Type B pancreatic cell (in vitro differentiated cells): ENCODE results near the gene POLD3. TPM values are rescaled to one million over a fixed set of nuclear protein-coding genes. Genes with fewer than 3 reads are reported as not detected.
"Not testable (repeated sequence)": the region's sequence is repeated elsewhere in the genome, so short reads cannot be mapped to it uniquely, and the experiment has no call there.

Source experiments
- DNase-seq: peaks from one replicate; pipeline ENCODE4 v3.0.0; 2021; ENCODE audit warnings: mixed read lengths; ENCODE audit not compliant: unreplicated experiment; ENCODE audit errors: extremely low spot score
- H3K27ac Mint-ChIP-seq: 2 replicates; pipeline ENCODE4 v1.8.0; 2021; ENCODE audit warnings: mild to moderate bottlenecking, mixed read lengths
- H3K27me3 Mint-ChIP-seq: 2 replicates; pipeline ENCODE4 v1.8.0; 2021; ENCODE audit warnings: mixed read lengths
- H3K36me3 Mint-ChIP-seq: 2 replicates; pipeline ENCODE4 v1.8.0; 2021; ENCODE audit warnings: mixed read lengths
- H3K4me1 Mint-ChIP-seq: one replicate; pipeline ENCODE4 v1.8.0; 2021; ENCODE audit warnings: mixed read lengths; ENCODE audit not compliant: unreplicated experiment
- H3K4me3 Mint-ChIP-seq: 2 replicates; pipeline ENCODE4 v1.8.0; 2021; ENCODE audit warnings: mild to moderate bottlenecking, mixed read lengths
- H3K9me3 Mint-ChIP-seq: 2 replicates; pipeline ENCODE4 v1.8.0; 2021; ENCODE audit warnings: mixed read lengths
- total RNA-seq: library from RNA; stranded (reverse); gene quantifications from 2 replicates; pipeline ENCODE4 v1.2.1, GENCODE V29; 2021; ENCODE audit warnings: low replicate concordance
- TF ChIP-seq, protein P1 (sequence below): fragments of 200-600 bp; sonication (generic); conservative IDR thresholded peaks from 2 replicates; pipeline ENCODE4 v1.5.0; 2021; ENCODE audit warnings: antibody characterized with exemption, mild to moderate bottlenecking

The POLD3 gene
- total RNA-seq, 1 donor from 2014 or later: 32.9 TPM

DNA sequence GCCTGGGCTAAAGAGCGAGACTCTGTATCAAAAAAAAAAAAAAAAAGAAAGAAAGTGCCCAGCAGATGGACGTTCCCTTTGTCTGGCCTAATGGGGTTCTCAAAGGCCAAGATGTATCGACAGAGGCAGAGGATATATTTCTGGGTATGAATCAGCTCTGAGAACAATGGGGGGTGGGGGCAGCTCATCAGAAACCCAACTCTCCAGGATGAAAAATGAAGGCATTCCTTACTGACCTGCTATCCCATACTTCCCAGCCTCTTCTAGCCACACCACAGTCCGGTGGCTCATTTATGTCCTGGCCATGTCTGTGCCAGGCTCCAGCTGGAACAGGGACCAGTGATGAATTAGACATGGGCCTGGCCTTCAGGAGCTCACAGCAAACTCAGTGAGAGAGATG lies 15.2 kb upstream of the POLD3 start:
- TF ChIP-seq, protein P1, sequence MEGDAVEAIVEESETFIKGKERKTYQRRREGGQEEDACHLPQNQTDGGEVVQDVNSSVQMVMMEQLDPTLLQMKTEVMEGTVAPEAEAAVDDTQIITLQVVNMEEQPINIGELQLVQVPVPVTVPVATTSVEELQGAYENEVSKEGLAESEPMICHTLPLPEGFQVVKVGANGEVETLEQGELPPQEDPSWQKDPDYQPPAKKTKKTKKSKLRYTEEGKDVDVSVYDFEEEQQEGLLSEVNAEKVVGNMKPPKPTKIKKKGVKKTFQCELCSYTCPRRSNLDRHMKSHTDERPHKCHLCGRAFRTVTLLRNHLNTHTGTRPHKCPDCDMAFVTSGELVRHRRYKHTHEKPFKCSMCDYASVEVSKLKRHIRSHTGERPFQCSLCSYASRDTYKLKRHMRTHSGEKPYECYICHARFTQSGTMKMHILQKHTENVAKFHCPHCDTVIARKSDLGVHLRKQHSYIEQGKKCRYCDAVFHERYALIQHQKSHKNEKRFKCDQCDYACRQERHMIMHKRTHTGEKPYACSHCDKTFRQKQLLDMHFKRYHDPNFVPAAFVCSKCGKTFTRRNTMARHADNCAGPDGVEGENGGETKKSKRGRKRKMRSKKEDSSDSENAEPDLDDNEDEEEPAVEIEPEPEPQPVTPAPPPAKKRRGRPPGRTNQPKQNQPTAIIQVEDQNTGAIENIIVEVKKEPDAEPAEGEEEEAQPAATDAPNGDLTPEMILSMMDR: no peak
- no peak for DNase-seq
- Mint-ChIP-seq H3K9me3 (no peaks in the 10 kb centered on the region), H3K27ac (no peak overlapping the region), H3K27me3 (peaks cover 3% of the 10 kb centered on the region), H3K36me3 (no peaks in the 10 kb centered on the region), H3K4me3 (no peak overlapping the region), H3K4me1 (peaks cover 11% of the 10 kb centered on the region)

GRCh38 chr11:74577624-74578396 lies 14.6 kb upstream of the POLD3 start:
- peaks cover 3% of the 10 kb centered on the region for H3K27me3 Mint-ChIP-seq
- H3K4me3 Mint-ChIP-seq: peak overlapping the region; percentile 18
- H3K27ac Mint-ChIP-seq: no peak overlapping the region
- TF ChIP-seq, protein P1: no peak
- no peaks in the 10 kb centered on the region for H3K36me3 Mint-ChIP-seq
- DNase-seq: no peak
- H3K9me3 Mint-ChIP-seq: no peaks in the 10 kb centered on the region
- peaks cover 11% of the 10 kb centered on the region for H3K4me1 Mint-ChIP-seq

GRCh38 chr11:74579577-74580270 lies 12.7 kb upstream of the POLD3 start:
- TF ChIP-seq, protein P1: no peak
- no peak for DNase-seq
- Mint-ChIP-seq H3K27me3 (peaks cover 3% of the 10 kb centered on the region), H3K36me3 (no peaks in the 10 kb centered on the region), H3K4me1 (peaks cover 11% of the 10 kb centered on the region), H3K4me3 (no peak overlapping the region), H3K27ac (no peak overlapping the region), H3K9me3 (no peaks in the 10 kb centered on the region)

- H3K4me3 Mint-ChIP-seq: no peak overlapping the region
- peak overlapping the region; percentile 23 for H3K27ac Mint-ChIP-seq
- no peaks in the 10 kb centered on the region for H3K36me3 Mint-ChIP-seq
- no peaks in the 10 kb centered on the region for H3K9me3 Mint-ChIP-seq
- TF ChIP-seq, protein P1: no peak
- peaks cover 11% of the 10 kb centered on the region for H3K4me1 Mint-ChIP-seq
- peaks cover 3% of the 10 kb centered on the region for H3K27me3 Mint-ChIP-seq
- DNase-seq: no peak
These were observed 10.3 kb upstream of the POLD3 start for GRCh38 chr11:74581954-74582547.

DNA sequence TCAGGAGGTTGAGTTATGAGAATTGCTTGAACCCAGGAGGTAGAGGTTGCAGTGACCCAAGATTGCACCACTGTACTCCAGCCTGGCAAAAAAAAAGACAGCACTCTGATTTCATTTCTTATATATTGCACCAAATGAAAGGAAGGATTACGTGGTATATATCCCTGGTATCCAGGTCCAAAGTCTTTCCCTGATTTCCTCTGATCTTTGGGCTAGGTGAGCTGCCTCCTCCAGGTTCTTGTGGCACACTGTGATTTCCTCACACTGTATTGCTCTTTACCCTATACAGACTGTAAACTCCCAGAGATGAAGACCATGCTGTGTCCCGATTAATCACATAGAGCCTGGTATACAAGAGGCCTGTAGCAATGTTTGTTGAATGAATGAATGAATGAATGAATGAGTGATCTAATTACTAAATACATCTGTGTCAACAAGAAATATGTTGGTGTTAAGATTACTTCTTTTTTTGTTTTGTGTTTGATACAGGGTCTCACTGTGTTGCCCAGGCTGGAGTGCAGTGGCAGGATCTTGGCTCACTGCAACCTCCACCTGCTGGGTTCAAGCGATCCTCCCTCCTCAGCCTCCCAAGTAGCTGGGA lies 9.3 kb upstream of the POLD3 start:
- no peaks in the 10 kb centered on the region for H3K9me3 Mint-ChIP-seq
- no peaks in the 10 kb centered on the region for H3K36me3 Mint-ChIP-seq
- no peak overlapping the region for H3K27ac Mint-ChIP-seq
- H3K4me3 Mint-ChIP-seq: no peak overlapping the region
- no peak for DNase-seq
- TF ChIP-seq, protein P1: no peak
- peaks cover 5% of the 10 kb centered on the region for H3K27me3 Mint-ChIP-seq
- H3K4me1 Mint-ChIP-seq: peaks cover 2% of the 10 kb centered on the region

GRCh38 chr11:74590492-74590891 lies 1.9 kb upstream of the POLD3 start:
- H3K27ac Mint-ChIP-seq, H3K9me3 Mint-ChIP-seq, H3K27me3 Mint-ChIP-seq, DNase-seq, H3K4me3 Mint-ChIP-seq: not testable (repeated sequence)
- peaks cover 20% of the 10 kb centered on the region for H3K4me1 Mint-ChIP-seq
- H3K36me3 Mint-ChIP-seq: peaks cover 15% of the 10 kb centered on the region
